Fibroblast of lung (primary cell): Measurements from ENCODE around the gene ABHD3.

ENCODE experiments used
- EZH2 ChIP-seq: IDR thresholded peaks from 2 replicates; pipeline ENCODE4 v1.5.1; 2012; ENCODE audit warnings: low read length, control low read depth, mild to moderate bottlenecking; ENCODE audit errors: missing control alignments
- TF ChIP-seq, protein P1 (sequence below), 2 donors: IDR thresholded peaks in 1 of 2; conservative IDR thresholded peaks in 1 of 2; 1 replicate in 1 of 2; 2 replicates in 1 of 2; pipeline ENCODE4 v1.5.1; 2011 to 2012; ENCODE audit warnings: low read length in 2 of 2, control low read depth in 1 of 2, inconsistent platforms in 1 of 2, low read depth in 1 of 2, mild to moderate bottlenecking in 1 of 2

DNA sequence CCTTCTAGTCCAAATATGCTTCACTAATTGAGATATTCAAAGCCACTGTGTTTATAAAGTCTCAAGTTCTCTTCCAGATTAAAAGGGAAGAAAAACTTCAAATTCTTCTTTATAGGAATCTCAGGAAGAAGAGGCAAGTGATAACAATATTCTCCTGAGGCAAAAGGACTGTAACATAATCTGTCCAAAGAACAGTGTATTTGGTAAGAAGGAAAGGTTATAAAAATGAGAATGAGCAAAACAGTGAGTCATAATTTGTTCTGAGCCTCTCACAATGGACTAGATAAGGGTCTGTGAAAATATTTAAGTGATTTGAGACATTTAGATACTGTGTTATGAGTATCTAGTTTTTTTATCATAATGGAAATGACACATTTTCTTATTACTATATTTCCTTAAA, 48.2 kb downstream of the ABHD3 start:
- TF ChIP-seq, protein P1, sequence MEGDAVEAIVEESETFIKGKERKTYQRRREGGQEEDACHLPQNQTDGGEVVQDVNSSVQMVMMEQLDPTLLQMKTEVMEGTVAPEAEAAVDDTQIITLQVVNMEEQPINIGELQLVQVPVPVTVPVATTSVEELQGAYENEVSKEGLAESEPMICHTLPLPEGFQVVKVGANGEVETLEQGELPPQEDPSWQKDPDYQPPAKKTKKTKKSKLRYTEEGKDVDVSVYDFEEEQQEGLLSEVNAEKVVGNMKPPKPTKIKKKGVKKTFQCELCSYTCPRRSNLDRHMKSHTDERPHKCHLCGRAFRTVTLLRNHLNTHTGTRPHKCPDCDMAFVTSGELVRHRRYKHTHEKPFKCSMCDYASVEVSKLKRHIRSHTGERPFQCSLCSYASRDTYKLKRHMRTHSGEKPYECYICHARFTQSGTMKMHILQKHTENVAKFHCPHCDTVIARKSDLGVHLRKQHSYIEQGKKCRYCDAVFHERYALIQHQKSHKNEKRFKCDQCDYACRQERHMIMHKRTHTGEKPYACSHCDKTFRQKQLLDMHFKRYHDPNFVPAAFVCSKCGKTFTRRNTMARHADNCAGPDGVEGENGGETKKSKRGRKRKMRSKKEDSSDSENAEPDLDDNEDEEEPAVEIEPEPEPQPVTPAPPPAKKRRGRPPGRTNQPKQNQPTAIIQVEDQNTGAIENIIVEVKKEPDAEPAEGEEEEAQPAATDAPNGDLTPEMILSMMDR (conservative IDR thresholded peaks at IDR 0.05 in 1 of 2, IDR thresholded peaks at IDR 0.05 in 1 of 2; ENCODE audit: low read depth in 1 of 2, low read length in 2 of 2): no peak
- TF ChIP-seq EZH2: no peak
